ENCODE results near the gene ESR1.

- TF ChIP-seq CTCF (IDR thresholded peaks at IDR 0.05; ENCODE audit: insufficient read depth, low read depth, low read length), result no peak
- no peak for TF ChIP-seq EZH2 (IDR thresholded peaks at IDR 0.05; ENCODE audit: insufficient read depth, low read length)
Measured at GRCh38 chr6:152063170-152063921, 255.9 kb downstream of the ESR1 start.
